ENCODE measurements around the gene MYL5.

- TF ChIP-seq EZH2phosphoT487 (IDR thresholded peaks at IDR 0.05; ENCODE audit: insufficient read depth, low read depth) (no peak), EZH2 (IDR thresholded peaks at IDR 0.05; ENCODE audit: insufficient read depth, poor library complexity, severe bottlenecking) (no peak)
These were observed 17.7 kb upstream of the MYL5 start for GRCh38 chr4:656436-657337.
